ENCODE results near the gene ZNF366.

ZNF366 gene

GRCh38 chr5:72505016-72505415, 2.2 kb downstream of the ZNF366 start:
- WGBS (ENCODE audit: extremely low coverage, insufficient coverage, low lambda C conversion rate) = no CpG with 5 or more reads among the region's 5 CpGs
- no peak overlapping the region for H4K8ac ChIP-seq (ENCODE audit: low read depth, low read length)

GRCh38 chr5:72503888-72504491, 3.2 kb downstream of the ZNF366 start:
- Histone ChIP-seq H3K18ac (ENCODE audit: low read length) (no peak overlapping the region), H3K4me3 (ENCODE audit: low read length) (no peak overlapping the region)
- peak; percentile 34 for DNase-seq

More at GRCh38 chr5:72505016-72505415, 2.2 kb downstream of the ZNF366 start:
- H3K18ac ChIP-seq (ENCODE audit: low read length) = no peak overlapping the region
- H2BK15ac ChIP-seq (replicated peaks; ENCODE audit: low read depth) = no peak overlapping the region
- no peaks in the 10 kb centered on the region for H3K79me1 ChIP-seq (ENCODE audit: low read length)
- no peak overlapping the region for H3K23ac ChIP-seq (ENCODE audit: low read length)
- H2AK5ac ChIP-seq (ENCODE audit: low read length) = no peak overlapping the region
- peaks cover 3% of the 10 kb centered on the region for H3K4me1 ChIP-seq (ENCODE audit: control insufficient read depth, low read depth, low read length)
- no peak overlapping the region for H2BK5ac ChIP-seq (ENCODE audit: low read length)
- no peak overlapping the region for H3K9ac ChIP-seq (ENCODE audit: low read length)
- no peak for DNase-seq
- no peak overlapping the region for H3K4me3 ChIP-seq (ENCODE audit: low read length)
- no peaks in the 10 kb centered on the region for H3K79me2 ChIP-seq (ENCODE audit: control insufficient read depth, insufficient read depth, low read length)
- H3K27ac ChIP-seq (ENCODE audit: low read depth, low read length) = no peak overlapping the region
- H3K27me3 ChIP-seq (ENCODE audit: insufficient read depth, low read length, poor library complexity) = no peaks in the 10 kb centered on the region
- no peak overlapping the region for H3K56ac ChIP-seq (ENCODE audit: low read length)
- no peak overlapping the region for H3K4me2 ChIP-seq (ENCODE audit: low read length)
- no peak overlapping the region for H3K4ac ChIP-seq (ENCODE audit: low read depth, low read length)
- H4K5ac ChIP-seq (ENCODE audit: low read length) = no peak overlapping the region
- H2BK120ac ChIP-seq (ENCODE audit: low read depth, low read length) = no peak overlapping the region
- H3K36me3 ChIP-seq (ENCODE audit: control insufficient read depth, insufficient read depth, low read length) = no peaks in the 10 kb centered on the region

GRCh38 chr5:72501488-72501887, 5.7 kb downstream of the ZNF366 start:
- Histone ChIP-seq H3K4ac (ENCODE audit: low read depth, low read length) (no peak overlapping the region), H2BK120ac (ENCODE audit: low read depth, low read length) (no peak overlapping the region), H2AK5ac (ENCODE audit: low read length) (no peak overlapping the region), H3K4me3 (ENCODE audit: low read length) (no peak overlapping the region), H2BK5ac (ENCODE audit: low read length) (no peak overlapping the region), H3K9ac (ENCODE audit: low read length) (no peak overlapping the region), H3K27ac (ENCODE audit: low read depth, low read length) (no peak overlapping the region), H3K36me3 (ENCODE audit: control insufficient read depth, insufficient read depth, low read length) (no peaks in the 10 kb centered on the region), H3K23ac (ENCODE audit: low read length) (no peak overlapping the region), H3K56ac (ENCODE audit: low read length) (no peak overlapping the region), H2BK15ac (replicated peaks; ENCODE audit: low read depth) (no peak overlapping the region), H3K27me3 (ENCODE audit: insufficient read depth, low read length, poor library complexity) (no peaks in the 10 kb centered on the region), H3K4me1 (ENCODE audit: control insufficient read depth, low read depth, low read length) (no peaks in the 10 kb centered on the region), H3K79me1 (ENCODE audit: low read length) (no peaks in the 10 kb centered on the region), H4K5ac (ENCODE audit: low read length) (no peak overlapping the region), H3K79me2 (ENCODE audit: control insufficient read depth, insufficient read depth, low read length) (no peaks in the 10 kb centered on the region), H3K18ac (ENCODE audit: low read length) (no peak overlapping the region), H3K4me2 (ENCODE audit: low read length) (no peak overlapping the region), H4K8ac (ENCODE audit: low read depth, low read length) (no peak overlapping the region)
- no CpG with 5 or more reads among the region's 3 CpGs for WGBS (ENCODE audit: extremely low coverage, insufficient coverage, low lambda C conversion rate)
- DNase-seq = no peak

More at GRCh38 chr5:72503888-72504491, 3.2 kb downstream of the ZNF366 start:
- no CpG with 5 or more reads among the region's 14 CpGs for WGBS (ENCODE audit: extremely low coverage, insufficient coverage, low lambda C conversion rate)
- Histone ChIP-seq H2BK15ac (replicated peaks; ENCODE audit: low read depth) (no peak overlapping the region), H3K4me1 (ENCODE audit: control insufficient read depth, low read depth, low read length) (no peaks in the 10 kb centered on the region), H3K27me3 (ENCODE audit: insufficient read depth, low read length, poor library complexity) (no peaks in the 10 kb centered on the region), H4K5ac (ENCODE audit: low read length) (no peak overlapping the region), H3K36me3 (ENCODE audit: control insufficient read depth, insufficient read depth, low read length) (no peaks in the 10 kb centered on the region), H3K79me2 (ENCODE audit: control insufficient read depth, insufficient read depth, low read length) (no peaks in the 10 kb centered on the region), H2BK120ac (ENCODE audit: low read depth, low read length) (no peak overlapping the region), H3K79me1 (ENCODE audit: low read length) (no peaks in the 10 kb centered on the region), H2AK5ac (ENCODE audit: low read length) (no peak overlapping the region), H4K8ac (ENCODE audit: low read depth, low read length) (no peak overlapping the region), H3K56ac (ENCODE audit: low read length) (peak overlapping the region; percentile 50), H3K9ac (ENCODE audit: low read length) (no peak overlapping the region), H3K27ac (ENCODE audit: low read depth, low read length) (no peak overlapping the region), H2BK5ac (ENCODE audit: low read length) (no peak overlapping the region), H3K23ac (ENCODE audit: low read length) (no peak overlapping the region), H3K4me2 (ENCODE audit: low read length) (no peak overlapping the region), H3K4ac (ENCODE audit: low read depth, low read length) (no peak overlapping the region)

- no peak overlapping the region for H2BK5ac ChIP-seq (ENCODE audit: low read length)
- no CpG with 5 or more reads among the region's 12 CpGs for WGBS (ENCODE audit: extremely low coverage, insufficient coverage, low lambda C conversion rate)
- no peaks in the 10 kb centered on the region for H3K27me3 ChIP-seq (ENCODE audit: insufficient read depth, low read length, poor library complexity)
- H3K4ac ChIP-seq (ENCODE audit: low read depth, low read length) = no peak overlapping the region
- H3K36me3 ChIP-seq (ENCODE audit: control insufficient read depth, insufficient read depth, low read length) = no peaks in the 10 kb centered on the region
- no peak overlapping the region for H3K56ac ChIP-seq (ENCODE audit: low read length)
- H3K79me1 ChIP-seq (ENCODE audit: low read length) = no peaks in the 10 kb centered on the region
- DNase-seq = no peak
- H3K18ac ChIP-seq (ENCODE audit: low read length) = no peak overlapping the region
- H3K4me3 ChIP-seq (ENCODE audit: low read length) = no peak overlapping the region
- no peaks in the 10 kb centered on the region for H3K4me1 ChIP-seq (ENCODE audit: control insufficient read depth, low read depth, low read length)
- H2BK15ac ChIP-seq (replicated peaks; ENCODE audit: low read depth) = no peak overlapping the region
- no peak overlapping the region for H3K9ac ChIP-seq (ENCODE audit: low read length)
- no peak overlapping the region for H4K8ac ChIP-seq (ENCODE audit: low read depth, low read length)
- H2BK120ac ChIP-seq (ENCODE audit: low read depth, low read length) = no peak overlapping the region
- no peak overlapping the region for H4K5ac ChIP-seq (ENCODE audit: low read length)
- H2AK5ac ChIP-seq (ENCODE audit: low read length) = no peak overlapping the region
- no peaks in the 10 kb centered on the region for H3K79me2 ChIP-seq (ENCODE audit: control insufficient read depth, insufficient read depth, low read length)
- no peak overlapping the region for H3K23ac ChIP-seq (ENCODE audit: low read length)
- no peak overlapping the region for H3K4me2 ChIP-seq (ENCODE audit: low read length)
- no peak overlapping the region for H3K27ac ChIP-seq (ENCODE audit: low read depth, low read length)
Observed at GRCh38 chr5:72499730-72500129, 7.5 kb downstream of the ZNF366 start.

- H3K36me3 ChIP-seq (ENCODE audit: control insufficient read depth, insufficient read depth, low read length) = no peaks in the 10 kb centered on the region
- H3K9ac ChIP-seq (ENCODE audit: low read length) = no peak overlapping the region
- H2BK5ac ChIP-seq (ENCODE audit: low read length) = no peak overlapping the region
- H4K8ac ChIP-seq (ENCODE audit: low read depth, low read length) = no peak overlapping the region
- H2BK120ac ChIP-seq (ENCODE audit: low read depth, low read length) = no peak overlapping the region
- H3K4me3 ChIP-seq (ENCODE audit: low read length) = no peak overlapping the region
- H3K27ac ChIP-seq (ENCODE audit: low read depth, low read length) = no peak overlapping the region
- no peak overlapping the region for H3K56ac ChIP-seq (ENCODE audit: low read length)
- no peak overlapping the region for H3K23ac ChIP-seq (ENCODE audit: low read length)
- H2AK5ac ChIP-seq (ENCODE audit: low read length) = no peak overlapping the region
- H2BK15ac ChIP-seq (replicated peaks; ENCODE audit: low read depth) = no peak overlapping the region
- H3K18ac ChIP-seq (ENCODE audit: low read length) = no peak overlapping the region
- H3K4me2 ChIP-seq (ENCODE audit: low read length) = no peak overlapping the region
- H4K5ac ChIP-seq (ENCODE audit: low read length) = no peak overlapping the region
- no peak for DNase-seq
- no peaks in the 10 kb centered on the region for H3K4me1 ChIP-seq (ENCODE audit: control insufficient read depth, low read depth, low read length)
- no peak overlapping the region for H3K4ac ChIP-seq (ENCODE audit: low read depth, low read length)
- no CpG with 5 or more reads among the region's 2 CpGs for WGBS (ENCODE audit: extremely low coverage, insufficient coverage, low lambda C conversion rate)
- H3K79me1 ChIP-seq (ENCODE audit: low read length) = no peaks in the 10 kb centered on the region
- no peaks in the 10 kb centered on the region for H3K79me2 ChIP-seq (ENCODE audit: control insufficient read depth, insufficient read depth, low read length)
- no peaks in the 10 kb centered on the region for H3K27me3 ChIP-seq (ENCODE audit: insufficient read depth, low read length, poor library complexity)
Observed at GRCh38 chr5:72499090-72499489, 8.1 kb downstream of the ZNF366 start.

GRCh38 chr5:72498284-72498683, 8.9 kb downstream of the ZNF366 start:
- Histone ChIP-seq H3K79me2 (ENCODE audit: control insufficient read depth, insufficient read depth, low read length) (no peaks in the 10 kb centered on the region), H2BK120ac (ENCODE audit: low read depth, low read length) (no peak overlapping the region), H3K27ac (ENCODE audit: low read depth, low read length) (no peak overlapping the region), H3K56ac (ENCODE audit: low read length) (no peak overlapping the region), H3K27me3 (ENCODE audit: insufficient read depth, low read length, poor library complexity) (no peaks in the 10 kb centered on the region), H4K5ac (ENCODE audit: low read length) (no peak overlapping the region), H3K9ac (ENCODE audit: low read length) (no peak overlapping the region), H3K4ac (ENCODE audit: low read depth, low read length) (no peak overlapping the region), H2BK5ac (ENCODE audit: low read length) (no peak overlapping the region), H3K79me1 (ENCODE audit: low read length) (no peaks in the 10 kb centered on the region), H2BK15ac (replicated peaks; ENCODE audit: low read depth) (no peak overlapping the region), H2AK5ac (ENCODE audit: low read length) (no peak overlapping the region), H3K36me3 (ENCODE audit: control insufficient read depth, insufficient read depth, low read length) (no peaks in the 10 kb centered on the region), H3K23ac (ENCODE audit: low read length) (no peak overlapping the region), H3K4me2 (ENCODE audit: low read length) (no peak overlapping the region), H3K18ac (ENCODE audit: low read length) (no peak overlapping the region), H3K4me3 (ENCODE audit: low read length) (no peak overlapping the region), H3K4me1 (ENCODE audit: control insufficient read depth, low read depth, low read length) (no peaks in the 10 kb centered on the region), H4K8ac (ENCODE audit: low read depth, low read length) (no peak overlapping the region)
- DNase-seq = no peak
- 100% methylated on average over 1 of the region's 2 CpGs for WGBS (ENCODE audit: extremely low coverage, insufficient coverage, low lambda C conversion rate)
